A673 (cell line): Measurements from ENCODE around the gene ANKS6.

Experiments
- CTCF ChIP-seq: fragments of 300-800, 200-600 bp; sonication (generic); conservative IDR thresholded peaks from 2 replicates; pipeline ENCODE4 v1.5.1; 2017; ENCODE audit warnings: low read depth, mild to moderate bottlenecking, antibody characterized with exemption, low read length, moderate library complexity, mixed read lengths
- EZH2 ChIP-seq: fragments of 200-600 bp; sonication (generic); IDR thresholded peaks from 2 replicates; pipeline ENCODE4 v1.6.1; 2017; ENCODE audit warnings: borderline replicate concordance, low read depth, mild to moderate bottlenecking, mixed read lengths, antibody characterized with exemption, low read length; ENCODE audit not compliant: poor library complexity, severe bottlenecking

DNA sequence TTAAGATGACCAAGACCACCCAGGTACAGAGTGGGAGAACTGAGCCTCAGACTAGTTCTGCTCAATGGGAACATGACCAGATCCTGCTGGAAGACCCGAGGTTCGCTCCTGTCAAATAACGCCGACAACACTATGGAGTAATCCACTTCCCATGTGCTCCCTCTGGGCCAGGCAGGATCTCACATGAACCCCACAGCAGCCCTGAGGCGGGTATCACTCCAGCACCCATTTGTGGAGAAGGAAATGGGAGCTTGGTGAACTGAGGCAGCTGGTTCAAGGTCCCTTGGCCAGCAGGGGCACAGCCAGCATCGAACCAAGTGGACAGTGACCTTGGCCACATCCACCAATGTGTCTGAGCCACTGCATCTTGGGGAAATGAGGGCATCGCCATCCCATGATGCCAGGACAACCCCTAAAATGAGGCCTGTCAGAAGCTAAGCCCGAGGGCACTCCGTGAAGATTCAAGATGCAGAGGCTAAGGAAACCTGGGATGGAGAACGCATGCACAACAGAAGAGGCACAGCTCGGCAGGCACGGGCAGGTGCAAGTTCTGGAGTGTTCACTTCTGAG lies 8.5 kb downstream of the ANKS6 start:
- TF ChIP-seq CTCF (no peak), EZH2 (no peak)
